Ectodermal cell (in vitro differentiated cells): ENCODE measurements around the gene PBX4.

Source experiments
- H3K27ac ChIP-seq: 2 replicates; pipeline ENCODE4 v1.7.0; 2013; ENCODE audit warnings: mild to moderate bottlenecking, low read depth, low read length; ENCODE audit not compliant: insufficient read depth, poor library complexity, severe bottlenecking
- H3K27me3 ChIP-seq: 2 replicates; pipeline ENCODE4 v1.7.0; 2013; ENCODE audit warnings: mild to moderate bottlenecking, low read length; ENCODE audit not compliant: insufficient read depth, control insufficient read depth, poor library complexity, severe bottlenecking
- H3K36me3 ChIP-seq: one replicate; pipeline ENCODE4 v1.7.0; 2013; ENCODE audit warnings: low read length; ENCODE audit not compliant: control insufficient read depth, insufficient read depth
- H3K4me1 ChIP-seq: one replicate; pipeline ENCODE4 v1.7.0; 2013; ENCODE audit warnings: low read length; ENCODE audit not compliant: control insufficient read depth, insufficient read depth
- H3K4me3 ChIP-seq: 2 replicates; pipeline ENCODE4 v1.7.0; 2013; ENCODE audit warnings: low read depth, low read length, control low read depth; ENCODE audit not compliant: insufficient read depth
- H3K9me3 ChIP-seq: 2 replicates; pipeline ENCODE4 v1.7.0; 2013; ENCODE audit warnings: mild to moderate bottlenecking, low read length, moderate library complexity; ENCODE audit not compliant: control insufficient read depth
- WGBS, 2 experiments: methylation state at CpG; one replicate each; pipeline ENCODE4 v1.1.7; 2013; ENCODE audit warnings: missing lambda C conversion rate in 2 of 2; 5-methylcytosine and 5-hydroxymethylcytosine counted together

The PBX4 gene

GRCh38 chr19:19541616-19542015 is 76.9 kb downstream of the PBX4 start:
- no peak overlapping the region for H3K27ac ChIP-seq
- no peaks in the 10 kb centered on the region for H3K9me3 ChIP-seq
- H3K36me3 ChIP-seq, result no peaks in the 10 kb centered on the region
- WGBS, 2 experiments, result 93 to 95% methylated on average over 16 of the region's 16 CpGs
- peaks cover 8% of the 10 kb centered on the region for H3K4me1 ChIP-seq
- peaks cover 46% of the 10 kb centered on the region for H3K27me3 ChIP-seq
- no peak overlapping the region for H3K4me3 ChIP-seq

- no peak overlapping the region for H3K4me3 ChIP-seq
- peaks cover 8% of the 10 kb centered on the region for H3K4me1 ChIP-seq
- no peak overlapping the region for H3K27ac ChIP-seq
- H3K9me3 ChIP-seq, result no peaks in the 10 kb centered on the region
- peaks cover 46% of the 10 kb centered on the region for H3K27me3 ChIP-seq
- no peaks in the 10 kb centered on the region for H3K36me3 ChIP-seq
- 68 to 74% methylated on average over 45 of the region's 45 CpGs for WGBS, 2 experiments
These were observed 77.6 kb downstream of the PBX4 start for GRCh38 chr19:19540715-19541515.

GRCh38 chr19:19540064-19540714 is 78.3 kb downstream of the PBX4 start:
- peaks cover 8% of the 10 kb centered on the region for H3K4me1 ChIP-seq
- H3K27me3 ChIP-seq, result peaks cover 46% of the 10 kb centered on the region
- WGBS, 2 experiments, result 73 to 75% methylated on average over 74 of the region's 74 CpGs
- no peak overlapping the region for H3K4me3 ChIP-seq
- H3K9me3 ChIP-seq, result no peaks in the 10 kb centered on the region
- no peaks in the 10 kb centered on the region for H3K36me3 ChIP-seq
- no peak overlapping the region for H3K27ac ChIP-seq

- 78 to 83% methylated on average over 19 of the region's 19 CpGs for WGBS, 2 experiments
- H3K4me1 ChIP-seq, result peaks cover 8% of the 10 kb centered on the region
- no peaks in the 10 kb centered on the region for H3K9me3 ChIP-seq
- no peak overlapping the region for H3K4me3 ChIP-seq
- H3K27me3 ChIP-seq, result peaks cover 46% of the 10 kb centered on the region
- H3K36me3 ChIP-seq, result no peaks in the 10 kb centered on the region
- no peak overlapping the region for H3K27ac ChIP-seq
These were observed 78.8 kb downstream of the PBX4 start for GRCh38 chr19:19539698-19540063.

GRCh38 chr19:19538785-19539166 is 79.7 kb downstream of the PBX4 start:
- Histone ChIP-seq H3K36me3 (no peaks in the 10 kb centered on the region), H3K27me3 (peaks cover 46% of the 10 kb centered on the region), H3K4me1 (peaks cover 11% of the 10 kb centered on the region), H3K4me3 (peak overlapping the region; percentile 40), H3K27ac (no peak overlapping the region), H3K9me3 (no peaks in the 10 kb centered on the region)
- WGBS, 2 experiments, result 61 to 63% methylated on average over 7 of the region's 7 CpGs

GRCh38 chr19:19538061-19538784 is 80.3 kb downstream of the PBX4 start, which contains the start of gene CILP2:
Gene CILP2, plus strand, starts transcription at chr19:19538265. Its CDS starts 85 bp downstream, at chr19:19538350.
- Histone ChIP-seq H3K9me3 (no peaks in the 10 kb centered on the region), H3K4me1 (peaks cover 11% of the 10 kb centered on the region), H3K27me3 (peaks cover 46% of the 10 kb centered on the region), H3K27ac (no peak within 1 kb of the TSS), H3K36me3 (no peaks in the 10 kb centered on the region), H3K4me3 (peak within 1 kb of the TSS; percentile 40)
- 5% methylated on average over 56 of the region's 56 CpGs for WGBS, 2 experiments

- Histone ChIP-seq H3K36me3 (no peaks in the 10 kb centered on the region), H3K4me3 (no peak overlapping the region), H3K27ac (no peak overlapping the region), H3K4me1 (peaks cover 11% of the 10 kb centered on the region), H3K27me3 (peaks cover 46% of the 10 kb centered on the region), H3K9me3 (no peaks in the 10 kb centered on the region)
- 76% methylated on average over 59 of the region's 59 CpGs for WGBS, 2 experiments
These were observed 81.1 kb downstream of the PBX4 start for GRCh38 chr19:19537075-19538048.

- Histone ChIP-seq H3K36me3 (no peaks in the 10 kb centered on the region), H3K9me3 (no peaks in the 10 kb centered on the region), H3K4me3 (no peak overlapping the region), H3K4me1 (peaks cover 11% of the 10 kb centered on the region), H3K27ac (no peak overlapping the region), H3K27me3 (peaks cover 35% of the 10 kb centered on the region)
- WGBS, 2 experiments, result 94 to 95% methylated on average over 34 of the region's 34 CpGs
These were observed 82.9 kb downstream of the PBX4 start for GRCh38 chr19:19535311-19536191.
